ENCODE results near the gene EXOC1L. TPM values are rescaled to one million over a fixed set of nuclear protein-coding genes. Genes with fewer than 3 reads are reported as not detected.

EXOC1L gene
- total RNA-seq, 1 experiment from 2014 or later: not detected

- ChIA-PET POLR2A (interaction anchor here (1.1 to 1.7 kb wide), 2 partner anchors 14 to 24 kb away, joined by 3 to 5 read pairs; no protein-coding TSS in a partner anchor), CTCF (interaction anchor here (0.6 kb wide), 1 partner anchor 58 kb away, joined by 3 read pairs; no protein-coding TSS in a partner anchor)
- Mint-ChIP-seq H3K4me3 (ENCODE audit: unreplicated experiment) (no peak overlapping the region), H3K4me1 (ENCODE audit: insufficient read depth, unreplicated experiment) (no peaks in the 10 kb centered on the region), H3K36me3 (ENCODE audit: insufficient read depth, unreplicated experiment) (no peaks in the 10 kb centered on the region), H3K9me3 (ENCODE audit: unreplicated experiment) (no peaks in the 10 kb centered on the region), H3K27ac (ENCODE audit: low read depth, unreplicated experiment) (no peak overlapping the region), H3K27me3 (ENCODE audit: insufficient read depth, unreplicated experiment) (no peaks in the 10 kb centered on the region)
- intact Hi-C loops (cut with micrococcal nuclease): no loop called here
- TF ChIP-seq CTCF (IDR thresholded peaks at IDR 0.05; ENCODE audit: unreplicated experiment): no peak
- no peak for DNase-seq (ENCODE audit: unreplicated experiment)
- no TSS peak for BruUV-seq (replicated peaks)
These were observed 36.0 kb upstream of the EXOC1L start for GRCh38 chr4:55783584-55783983.

- H3K36me3 Mint-ChIP-seq (ENCODE audit: insufficient read depth, unreplicated experiment): no peaks in the 10 kb centered on the region
- ChIA-PET POLR2A (no interaction called here), CTCF (no interaction called here)
- no peak for TF ChIP-seq CTCF (IDR thresholded peaks at IDR 0.05; ENCODE audit: unreplicated experiment)
- no peaks in the 10 kb centered on the region for H3K27me3 Mint-ChIP-seq (ENCODE audit: insufficient read depth, unreplicated experiment)
- H3K4me3 Mint-ChIP-seq (ENCODE audit: unreplicated experiment): no peak overlapping the region
- H3K4me1 Mint-ChIP-seq (ENCODE audit: insufficient read depth, unreplicated experiment): no peaks in the 10 kb centered on the region
- intact Hi-C loops (cut with micrococcal nuclease): no loop called here
- no peaks in the 10 kb centered on the region for H3K9me3 Mint-ChIP-seq (ENCODE audit: unreplicated experiment)
- DNase-seq (ENCODE audit: unreplicated experiment): no peak
- BruUV-seq (replicated peaks): no TSS peak
- H3K27ac Mint-ChIP-seq (ENCODE audit: low read depth, unreplicated experiment): no peak overlapping the region
These were observed 34.8 kb upstream of the EXOC1L start for GRCh38 chr4:55784747-55785146.

- Mint-ChIP-seq H3K27me3 (ENCODE audit: insufficient read depth, unreplicated experiment) (no peaks in the 10 kb centered on the region), H3K4me1 (ENCODE audit: insufficient read depth, unreplicated experiment) (peaks cover 4% of the 10 kb centered on the region), H3K36me3 (ENCODE audit: insufficient read depth, unreplicated experiment) (no peaks in the 10 kb centered on the region), H3K27ac (ENCODE audit: low read depth, unreplicated experiment) (no peak overlapping the region), H3K4me3 (ENCODE audit: unreplicated experiment) (no peak overlapping the region), H3K9me3 (ENCODE audit: unreplicated experiment) (no peaks in the 10 kb centered on the region)
- intact Hi-C loops (cut with micrococcal nuclease): no loop called here
- BruUV-seq (replicated peaks): no TSS peak
- no peak for TF ChIP-seq CTCF (IDR thresholded peaks at IDR 0.05; ENCODE audit: unreplicated experiment)
- ChIA-PET CTCF (no interaction called here), POLR2A (interaction anchor here (1.3 kb wide), 1 partner anchor 10 kb away, joined by 4 read pairs; no protein-coding TSS in a partner anchor)
- DNase-seq (ENCODE audit: unreplicated experiment): peak; percentile 49
These were observed 27.9 kb upstream of the EXOC1L start for GRCh38 chr4:55791666-55792065.

GRCh38 chr4:55793479-55793878, 26.1 kb upstream of the EXOC1L start:
- H3K27me3 Mint-ChIP-seq (ENCODE audit: insufficient read depth, unreplicated experiment): no peaks in the 10 kb centered on the region
- intact Hi-C loops (cut with micrococcal nuclease): no loop called here
- TF ChIP-seq CTCF (IDR thresholded peaks at IDR 0.05; ENCODE audit: unreplicated experiment): no peak
- H3K4me3 Mint-ChIP-seq (ENCODE audit: unreplicated experiment): no peak overlapping the region
- DNase-seq (ENCODE audit: unreplicated experiment): no peak
- H3K9me3 Mint-ChIP-seq (ENCODE audit: unreplicated experiment): no peaks in the 10 kb centered on the region
- CTCF ChIA-PET: no interaction called here
- BruUV-seq (replicated peaks): no TSS peak
- no peaks in the 10 kb centered on the region for H3K36me3 Mint-ChIP-seq (ENCODE audit: insufficient read depth, unreplicated experiment)
- no peak overlapping the region for H3K27ac Mint-ChIP-seq (ENCODE audit: low read depth, unreplicated experiment)
- POLR2A ChIA-PET: interaction anchor here (1.2 kb wide), 1 partner anchor 9 kb away, joined by 5 read pairs; no protein-coding TSS in a partner anchor
- H3K4me1 Mint-ChIP-seq (ENCODE audit: insufficient read depth, unreplicated experiment): peaks cover 4% of the 10 kb centered on the region

Measured in MCF 10A (cell line).